Fibroblast of lung (primary cell): ENCODE data around the gene POLN. TPM values are rescaled to one million over a fixed set of nuclear protein-coding genes. Genes with fewer than 3 reads are reported as not detected.
"Not testable (repeated sequence)": the region's sequence is repeated elsewhere in the genome, so short reads cannot be mapped to it uniquely, and the experiment has no call there.

Experiments
- DNase-seq, 2 donors: peaks; one replicate each; pipeline versions ENCODE4 v3.0.0 to v3.0.0-alpha.2; 2010; ENCODE audit warnings: low read depth in 2 of 2
- H2AFZ ChIP-seq: 2 replicates; pipeline ENCODE4 v1.5.1; 2012; ENCODE audit warnings: low read length, control low read depth, inconsistent platforms
- H3K27ac ChIP-seq: 2 replicates; pipeline ENCODE4 v1.5.1; 2011; ENCODE audit warnings: low read length, control low read depth; ENCODE audit not compliant: insufficient read depth
- H3K27me3 ChIP-seq: 2 replicates; pipeline ENCODE4 v1.5.1; 2011; ENCODE audit warnings: mild to moderate bottlenecking, low read length; ENCODE audit not compliant: control insufficient read depth, insufficient read depth
- H3K36me3 ChIP-seq: 2 replicates; pipeline ENCODE4 v1.5.1; 2011; ENCODE audit warnings: low read length; ENCODE audit not compliant: control insufficient read depth, insufficient read depth
- H3K4me1 ChIP-seq: 2 replicates; pipeline ENCODE4 v1.5.1; 2011; ENCODE audit warnings: low read length; ENCODE audit not compliant: control insufficient read depth, insufficient read depth; ENCODE audit errors: extremely low read depth
- H3K4me2 ChIP-seq: 2 replicates; pipeline ENCODE4 v1.5.1; 2011; ENCODE audit warnings: low read length, control low read depth; ENCODE audit not compliant: insufficient read depth; ENCODE audit errors: extremely low read depth
- H3K4me3 ChIP-seq, 4 experiments: fragments of 200-600 bp in 1 of 4; sonication (generic) in 1 of 4; replicated peaks in 1 of 4; 2 replicates each; pipeline ENCODE4 v1.5.1; 2011 to 2016; ENCODE audit warnings: low read length in 4 of 4, low read depth in 3 of 4, mild to moderate bottlenecking in 3 of 4, control low read depth in 2 of 4, inconsistent platforms in 1 of 4, mixed read lengths in 1 of 4; ENCODE audit not compliant: insufficient read depth in 1 of 4; ENCODE audit errors: control extremely low read depth in 1 of 4
- H3K79me2 ChIP-seq: 2 replicates; pipeline ENCODE4 v1.5.1; 2012; ENCODE audit warnings: mild to moderate bottlenecking, low read length, inconsistent platforms; ENCODE audit not compliant: control insufficient read depth, insufficient read depth
- H3K9ac ChIP-seq: 2 replicates; pipeline ENCODE4 v1.5.1; 2011; ENCODE audit warnings: mild to moderate bottlenecking, low read length, control low read depth; ENCODE audit not compliant: insufficient read depth
- H3K9me3 ChIP-seq: 2 replicates; pipeline ENCODE4 v1.5.1; 2012; ENCODE audit warnings: low read depth, low read length; ENCODE audit not compliant: control insufficient read depth, insufficient read depth
- H4K20me1 ChIP-seq: 2 replicates; pipeline ENCODE4 v1.5.1; 2011; ENCODE audit warnings: low read length; ENCODE audit not compliant: control insufficient read depth, insufficient read depth; ENCODE audit errors: extremely low read depth
- EZH2 ChIP-seq: IDR thresholded peaks from 2 replicates; pipeline ENCODE4 v1.5.1; 2012; ENCODE audit warnings: low read length, control low read depth, mild to moderate bottlenecking; ENCODE audit errors: missing control alignments
- polyA plus RNA-seq, 2 donors: library from polyadenylated mRNA; depleted of rRNA in 1 of 2; stranded (reverse) in 1 of 2; unstranded in 1 of 2; fragments of >200 nt; gene quantifications; 2 replicates each; pipeline ENCODE4 v1.2.1, GENCODE V29; 2011 to 2012; ENCODE audit warnings: missing spikeins in 1 of 2
- total RNA-seq: library from RNA; depleted of rRNA; stranded (reverse); fragments of >200 nt; gene quantifications from 2 replicates; pipeline ENCODE4 v1.2.1, GENCODE V29; 2014
- TF ChIP-seq, protein P1 (sequence below), 2 donors: IDR thresholded peaks in 1 of 2; conservative IDR thresholded peaks in 1 of 2; 1 replicate in 1 of 2; 2 replicates in 1 of 2; pipeline ENCODE4 v1.5.1; 2011 to 2012; ENCODE audit warnings: low read length in 2 of 2, control low read depth in 1 of 2, inconsistent platforms in 1 of 2, low read depth in 1 of 2, mild to moderate bottlenecking in 1 of 2

The POLN gene
- total and polyA plus RNA-seq, 2 donors (not counting 1 experiment from before 2014, with no cell fraction given): 0.58 to 5.6 TPM

DNA sequence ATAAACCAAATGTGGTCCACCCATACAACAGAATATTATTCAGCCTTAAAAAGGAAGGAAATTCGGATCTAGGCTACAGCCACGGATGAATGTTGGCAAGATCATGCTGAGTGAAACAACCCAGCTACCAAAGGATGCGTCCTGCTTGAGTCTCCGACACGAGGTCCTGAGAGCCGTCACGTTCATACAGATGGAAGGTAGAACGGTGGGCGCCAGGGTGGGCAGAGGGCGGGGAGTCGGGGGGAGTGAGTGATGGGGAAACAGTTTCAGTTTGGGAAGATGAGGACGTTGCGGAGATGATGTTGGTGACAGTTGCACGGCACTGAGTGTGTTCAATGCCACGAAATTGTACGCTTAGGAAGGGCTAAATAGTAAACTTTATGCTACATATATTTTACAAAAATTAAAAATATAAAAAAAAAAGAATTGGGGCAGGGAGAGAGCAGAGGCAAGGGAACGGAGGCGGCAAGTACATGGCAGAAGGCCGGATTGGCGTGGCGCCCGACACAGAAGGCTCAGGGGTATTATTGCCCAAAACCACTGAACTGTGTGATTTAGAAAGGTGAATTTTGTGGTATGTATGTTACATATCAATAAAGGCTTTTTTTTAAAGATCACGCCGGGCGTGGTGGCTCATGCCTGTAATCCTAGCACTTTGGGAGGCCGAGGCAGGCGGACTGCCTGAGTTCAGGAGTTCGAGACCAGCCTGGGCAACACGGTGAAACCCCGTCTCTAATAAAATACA, 34.8 kb upstream of the POLN start:
- no peaks in the 10 kb centered on the region for H3K79me2 ChIP-seq
- H3K4me2 ChIP-seq: no peak overlapping the region
- no peak overlapping the region for H2AFZ ChIP-seq
- TF ChIP-seq, protein P1, sequence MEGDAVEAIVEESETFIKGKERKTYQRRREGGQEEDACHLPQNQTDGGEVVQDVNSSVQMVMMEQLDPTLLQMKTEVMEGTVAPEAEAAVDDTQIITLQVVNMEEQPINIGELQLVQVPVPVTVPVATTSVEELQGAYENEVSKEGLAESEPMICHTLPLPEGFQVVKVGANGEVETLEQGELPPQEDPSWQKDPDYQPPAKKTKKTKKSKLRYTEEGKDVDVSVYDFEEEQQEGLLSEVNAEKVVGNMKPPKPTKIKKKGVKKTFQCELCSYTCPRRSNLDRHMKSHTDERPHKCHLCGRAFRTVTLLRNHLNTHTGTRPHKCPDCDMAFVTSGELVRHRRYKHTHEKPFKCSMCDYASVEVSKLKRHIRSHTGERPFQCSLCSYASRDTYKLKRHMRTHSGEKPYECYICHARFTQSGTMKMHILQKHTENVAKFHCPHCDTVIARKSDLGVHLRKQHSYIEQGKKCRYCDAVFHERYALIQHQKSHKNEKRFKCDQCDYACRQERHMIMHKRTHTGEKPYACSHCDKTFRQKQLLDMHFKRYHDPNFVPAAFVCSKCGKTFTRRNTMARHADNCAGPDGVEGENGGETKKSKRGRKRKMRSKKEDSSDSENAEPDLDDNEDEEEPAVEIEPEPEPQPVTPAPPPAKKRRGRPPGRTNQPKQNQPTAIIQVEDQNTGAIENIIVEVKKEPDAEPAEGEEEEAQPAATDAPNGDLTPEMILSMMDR (conservative IDR thresholded peaks at IDR 0.05 in 1 of 2, IDR thresholded peaks at IDR 0.05 in 1 of 2; ENCODE audit: low read depth in 1 of 2, low read length in 2 of 2): no peak
- no peak for TF ChIP-seq EZH2
- H4K20me1 ChIP-seq: no peaks in the 10 kb centered on the region
- H3K9ac ChIP-seq: no peak overlapping the region
- no peak for DNase-seq
- no peak overlapping the region for H3K27ac ChIP-seq
- no peaks in the 10 kb centered on the region for H3K36me3 ChIP-seq
- no peaks in the 10 kb centered on the region for H3K27me3 ChIP-seq
- no peak overlapping the region for H3K4me3 ChIP-seq
- no peaks in the 10 kb centered on the region for H3K4me1 ChIP-seq
- no peaks in the 10 kb centered on the region for H3K9me3 ChIP-seq

DNA sequence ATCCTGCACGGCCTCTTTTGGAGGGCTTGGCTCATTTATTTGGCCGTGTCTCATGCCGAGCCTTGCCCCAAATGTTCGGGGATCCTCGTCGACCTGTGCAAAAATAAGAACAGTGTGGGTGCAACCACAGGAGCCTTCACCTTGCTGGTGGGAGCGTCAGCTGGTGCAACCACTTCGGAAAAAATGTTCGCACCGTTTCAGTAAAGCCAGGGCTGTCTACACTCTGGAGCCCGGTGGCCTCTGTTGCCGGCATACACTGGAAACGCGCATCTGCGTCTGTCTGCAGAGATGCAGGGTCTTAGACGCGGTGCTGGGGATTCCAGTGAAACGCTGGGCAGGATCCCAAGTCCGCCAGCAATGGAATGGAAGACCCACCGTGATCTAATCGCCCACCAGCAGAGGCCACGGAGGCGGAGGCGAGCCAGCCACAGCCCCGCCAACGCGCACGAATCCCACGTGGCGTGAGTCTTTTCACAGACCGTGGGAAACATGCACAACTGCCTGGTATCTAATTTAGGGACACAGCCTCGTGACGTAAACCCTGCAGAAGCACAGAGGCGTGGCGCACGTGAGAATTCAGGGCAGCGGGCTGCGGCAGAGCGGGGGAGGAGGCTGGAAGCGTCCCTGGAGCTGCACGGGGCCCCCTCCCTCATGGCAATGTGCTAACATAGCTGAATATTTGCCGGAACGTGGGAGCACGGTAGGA, 33.8 kb upstream of the POLN start:
- no peak for DNase-seq
- no peaks in the 10 kb centered on the region for H3K36me3 ChIP-seq
- no peaks in the 10 kb centered on the region for H3K79me2 ChIP-seq
- no peak overlapping the region for H2AFZ ChIP-seq
- H3K4me2 ChIP-seq: no peak overlapping the region
- no peak overlapping the region for H3K9ac ChIP-seq
- no peaks in the 10 kb centered on the region for H3K27me3 ChIP-seq
- TF ChIP-seq, protein P1 (conservative IDR thresholded peaks at IDR 0.05 in 1 of 2, IDR thresholded peaks at IDR 0.05 in 1 of 2; ENCODE audit: low read depth in 1 of 2, low read length in 2 of 2): no peak
- no peak for TF ChIP-seq EZH2
- H3K4me3 ChIP-seq: no peak overlapping the region
- no peaks in the 10 kb centered on the region for H3K9me3 ChIP-seq
- no peaks in the 10 kb centered on the region for H4K20me1 ChIP-seq
- no peak overlapping the region for H3K27ac ChIP-seq
- H3K4me1 ChIP-seq: no peaks in the 10 kb centered on the region

DNA sequence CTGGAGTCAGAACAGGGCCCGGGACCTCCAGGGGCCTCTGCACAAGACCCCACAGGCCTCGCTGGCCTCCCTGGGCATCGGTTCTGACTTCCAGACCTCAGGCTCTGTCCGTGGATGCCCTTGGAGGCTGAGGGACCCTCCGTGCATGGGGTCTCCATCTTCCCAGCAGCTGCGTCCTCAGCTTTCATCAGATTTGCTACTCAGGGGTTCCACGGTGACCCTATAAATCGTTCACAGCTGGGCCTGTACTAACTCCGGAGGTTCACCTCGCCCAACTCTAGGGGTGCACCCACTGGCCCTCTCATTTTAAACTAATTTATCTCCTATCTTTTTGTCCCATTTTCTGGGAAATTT, 33.1 kb upstream of the POLN start:
- H3K79me2 ChIP-seq, H3K4me3 ChIP-seq, H3K9me3 ChIP-seq, H3K4me1 ChIP-seq, H2AFZ ChIP-seq, H3K4me2 ChIP-seq, H3K27ac ChIP-seq, DNase-seq, H4K20me1 ChIP-seq, H3K9ac ChIP-seq, H3K27me3 ChIP-seq, H3K36me3 ChIP-seq: not testable (repeated sequence)
